HL-60 (cell line): Measurements from ENCODE around the gene ZNF641.
"Not testable (repeated sequence)": the region's sequence is repeated elsewhere in the genome, so short reads cannot be mapped to it uniquely, and the experiment has no call there.

Experiments used
- DNase-seq, 2 experiments: peaks; one replicate each; pipeline ENCODE4 v3.0.0-alpha.2; 2010 to 2020; ENCODE audit warnings: low read depth in 1 of 2, low spot score in 1 of 2
- H3K27ac ChIP-seq: fragments of 250-450 bp; sonication (Bioruptor Pico); replicated peaks from 2 replicates; pipeline ENCODE4 v1.5.1; 2020; ENCODE audit warnings: mild to moderate bottlenecking, moderate library complexity
- H3K27me3 ChIP-seq: fragments of 250-450 bp; sonication (Bioruptor Pico); 2 replicates; pipeline ENCODE4 v1.5.1; 2021; ENCODE audit warnings: mild to moderate bottlenecking, moderate library complexity; ENCODE audit not compliant: insufficient read depth, poor library complexity, severe bottlenecking
- H3K4me3 ChIP-seq: replicated peaks from 2 replicates; pipeline ENCODE4 v1.5.1; 2011; ENCODE audit warnings: mild to moderate bottlenecking, control low read depth, low read length; ENCODE audit not compliant: insufficient read depth
- CTCF ChIP-seq: IDR thresholded peaks from one replicate; pipeline ENCODE4 v1.5.1; 2011; ENCODE audit warnings: low read length, control low read depth, inconsistent platforms; ENCODE audit not compliant: insufficient read depth
- GABPA ChIP-seq: IDR thresholded peaks from 2 replicates; pipeline ENCODE4 v1.6.1; 2012; ENCODE audit warnings: low read depth
- POLR2AphosphoS5 ChIP-seq: IDR thresholded peaks from 2 replicates; pipeline ENCODE4 v1.6.1; 2012; ENCODE audit warnings: low read depth
- SPI1 ChIP-seq: IDR thresholded peaks from 2 replicates; pipeline ENCODE4 v1.6.1; 2012; ENCODE audit warnings: low read depth, mild to moderate bottlenecking, borderline replicate concordance
- TF ChIP-seq, protein P1 (sequence below): IDR thresholded peaks from 2 replicates; pipeline ENCODE4 v1.6.1; 2012; ENCODE audit warnings: low read depth; ENCODE audit not compliant: insufficient replicate concordance

The ZNF641 gene

GRCh38 chr12:48336564-48336963, 14.2 kb downstream of the ZNF641 start:
- DNase-seq: no peak
- Histone ChIP-seq H3K4me3 (no peak overlapping the region), H3K27ac (no peak overlapping the region), H3K27me3 (no peaks in the 10 kb centered on the region)
- TF ChIP-seq SPI1 (no peak), GABPA (no peak), CTCF (no peak), POLR2AphosphoS5 (no peak)
- TF ChIP-seq, protein P1, sequence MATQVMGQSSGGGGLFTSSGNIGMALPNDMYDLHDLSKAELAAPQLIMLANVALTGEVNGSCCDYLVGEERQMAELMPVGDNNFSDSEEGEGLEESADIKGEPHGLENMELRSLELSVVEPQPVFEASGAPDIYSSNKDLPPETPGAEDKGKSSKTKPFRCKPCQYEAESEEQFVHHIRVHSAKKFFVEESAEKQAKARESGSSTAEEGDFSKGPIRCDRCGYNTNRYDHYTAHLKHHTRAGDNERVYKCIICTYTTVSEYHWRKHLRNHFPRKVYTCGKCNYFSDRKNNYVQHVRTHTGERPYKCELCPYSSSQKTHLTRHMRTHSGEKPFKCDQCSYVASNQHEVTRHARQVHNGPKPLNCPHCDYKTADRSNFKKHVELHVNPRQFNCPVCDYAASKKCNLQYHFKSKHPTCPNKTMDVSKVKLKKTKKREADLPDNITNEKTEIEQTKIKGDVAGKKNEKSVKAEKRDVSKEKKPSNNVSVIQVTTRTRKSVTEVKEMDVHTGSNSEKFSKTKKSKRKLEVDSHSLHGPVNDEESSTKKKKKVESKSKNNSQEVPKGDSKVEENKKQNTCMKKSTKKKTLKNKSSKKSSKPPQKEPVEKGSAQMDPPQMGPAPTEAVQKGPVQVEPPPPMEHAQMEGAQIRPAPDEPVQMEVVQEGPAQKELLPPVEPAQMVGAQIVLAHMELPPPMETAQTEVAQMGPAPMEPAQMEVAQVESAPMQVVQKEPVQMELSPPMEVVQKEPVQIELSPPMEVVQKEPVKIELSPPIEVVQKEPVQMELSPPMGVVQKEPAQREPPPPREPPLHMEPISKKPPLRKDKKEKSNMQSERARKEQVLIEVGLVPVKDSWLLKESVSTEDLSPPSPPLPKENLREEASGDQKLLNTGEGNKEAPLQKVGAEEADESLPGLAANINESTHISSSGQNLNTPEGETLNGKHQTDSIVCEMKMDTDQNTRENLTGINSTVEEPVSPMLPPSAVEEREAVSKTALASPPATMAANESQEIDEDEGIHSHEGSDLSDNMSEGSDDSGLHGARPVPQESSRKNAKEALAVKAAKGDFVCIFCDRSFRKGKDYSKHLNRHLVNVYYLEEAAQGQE: no peak

DNA sequence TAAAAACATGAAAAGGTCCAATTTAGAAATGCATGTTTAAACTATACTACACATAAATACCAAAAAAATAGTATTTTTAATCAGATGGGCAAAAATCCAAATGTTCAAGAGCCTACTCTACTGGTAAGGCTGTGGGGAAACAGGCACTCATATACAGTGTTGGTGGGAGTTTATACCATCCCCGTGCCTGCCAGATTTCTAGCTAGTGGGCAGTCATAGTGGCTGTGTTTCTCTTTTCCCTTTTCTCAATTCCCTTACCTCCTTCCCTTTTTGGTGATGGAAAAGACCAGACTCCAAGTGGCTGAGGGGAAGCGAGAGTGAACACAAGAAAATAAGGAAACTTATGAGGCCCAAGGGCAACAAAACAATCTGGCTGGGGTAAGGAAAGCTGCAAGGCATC, 14.7 kb downstream of the ZNF641 start:
- Histone ChIP-seq H3K27ac (no peak overlapping the region), H3K4me3 (no peak overlapping the region), H3K27me3 (no peaks in the 10 kb centered on the region)
- DNase-seq: no peak
- TF ChIP-seq, protein P1: no peak
- TF ChIP-seq SPI1: no peak
- TF ChIP-seq CTCF: no peak
- no peak for TF ChIP-seq POLR2AphosphoS5
- no peak for TF ChIP-seq GABPA

GRCh38 chr12:48334808-48335207, 15.9 kb downstream of the ZNF641 start:
- H3K27me3 ChIP-seq: no peaks in the 10 kb centered on the region
- peak in 1 of 2 experiments; percentile 39 for DNase-seq
- TF ChIP-seq GABPA (no peak), POLR2AphosphoS5 (no peak), SPI1 (no peak), CTCF (no peak)
- TF ChIP-seq, protein P1: no peak
- no peak overlapping the region for H3K4me3 ChIP-seq
- no peak overlapping the region for H3K27ac ChIP-seq

- H3K27me3 ChIP-seq, H3K4me3 ChIP-seq, DNase-seq, H3K27ac ChIP-seq: not testable (repeated sequence)
These were observed 17.0 kb downstream of the ZNF641 start for GRCh38 chr12:48333680-48334079.
